Endothelial cell of umbilical vein (primary cell): Measurements from ENCODE around the gene VPS11. TPM values are rescaled to one million over a fixed set of nuclear protein-coding genes. Genes with fewer than 3 reads are reported as not detected.
A peak's percentile ranks its signal among the peaks of the same experiment; 100 is the strongest.

Experiments
- BruUV-seq: library from RNA; stranded (reverse); fragments of 400-500 nt; replicated peaks from 2 replicates; lab custom pipeline; 2021; lab: Mats Ljungman, UMichigan
- CTCF ChIA-PET: fragments of 300-600, 350-600 bp; sonication (Branson Sonifier 250); formaldehyde crosslinking; loops from one replicate; lab custom pipeline; 2021; ENCODE audit warnings: antibody characterized with exemption, inconsistent platforms; lab: Charles Lee
- POLR2A ChIA-PET: fragments of 300-600, 350-600 bp; sonication (Branson Sonifier 250); formaldehyde crosslinking; loops from one replicate; lab custom pipeline; 2021; ENCODE audit warnings: antibody characterized with exemption, inconsistent platforms; lab: Charles Lee
- DNase-seq: peaks from one replicate; pipeline ENCODE4 v3.0.0-alpha.2; 2011; ENCODE audit warnings: low read depth, low spot score
- FAIRE-seq: peaks from 2 replicates; lab custom pipeline; 2011; peaks lifted over from hg19 to GRCh38; lab: Jason Lieb, UNC
- H2AFZ ChIP-seq: 2 replicates; pipeline ENCODE4 v1.6.0; 2012; ENCODE audit warnings: low read depth, low read length, control low read depth, inconsistent platforms
- H3K27ac ChIP-seq: 2 replicates; pipeline ENCODE4 v1.5.1; 2011; ENCODE audit warnings: low read depth, mild to moderate bottlenecking, control low read depth, low read length, moderate library complexity; ENCODE audit not compliant: insufficient read depth
- H3K27me3 ChIP-seq, 2 experiments: 2 replicates each; pipeline versions ENCODE4 v1.6.0 to v1.6.1; 2011; ENCODE audit warnings: low read length in 2 of 2, mixed read lengths in 1 of 2; ENCODE audit not compliant: control insufficient read depth in 2 of 2, insufficient read depth in 2 of 2
- H3K36me3 ChIP-seq, 2 experiments: 2 replicates in 1 of 2; 3 replicates in 1 of 2; pipeline ENCODE4 v1.5.1; 2011; ENCODE audit warnings: low read length in 2 of 2, mild to moderate bottlenecking in 1 of 2, moderate library complexity in 1 of 2; ENCODE audit not compliant: control insufficient read depth in 2 of 2, insufficient read depth in 2 of 2; ENCODE audit errors: extremely low read depth in 1 of 2
- H3K4me1 ChIP-seq: 3 replicates; pipeline ENCODE4 v1.5.1; 2011; ENCODE audit warnings: mild to moderate bottlenecking, low read length; ENCODE audit not compliant: control insufficient read depth, insufficient read depth; ENCODE audit errors: extremely low read depth
- H3K4me2 ChIP-seq: 2 replicates; pipeline ENCODE4 v1.6.1; 2011; ENCODE audit warnings: low read length, control low read depth, mixed read lengths; ENCODE audit not compliant: insufficient read depth
- H3K4me3 ChIP-seq, 3 experiments: fragments of 200-600 bp in 1 of 3; sonication (generic), shearing (Covaris generic) in 1 of 3; replicated peaks in 1 of 3; 2 replicates each; pipeline ENCODE4 v1.5.1; 2011 to 2016; ENCODE audit warnings: control low read depth in 3 of 3, low read length in 3 of 3, mild to moderate bottlenecking in 2 of 3, inconsistent platforms in 1 of 3, low read depth in 1 of 3, moderate library complexity in 1 of 3; ENCODE audit not compliant: insufficient read depth in 1 of 3
- H3K79me2 ChIP-seq: 2 replicates; pipeline ENCODE4 v1.6.0; 2012; ENCODE audit warnings: low read length, inconsistent platforms; ENCODE audit not compliant: control insufficient read depth, insufficient read depth
- H3K9ac ChIP-seq: replicated peaks from 2 replicates; pipeline ENCODE3; 2011; ENCODE audit warnings: low read length, control low read depth; ENCODE audit not compliant: insufficient read depth; ENCODE audit errors: extremely low read depth
- H3K9me1 ChIP-seq: replicated peaks from 3 replicates; pipeline ENCODE4 v1.6.0; 2011; ENCODE audit warnings: mild to moderate bottlenecking, low read length; ENCODE audit not compliant: control insufficient read depth, insufficient read depth; ENCODE audit errors: extremely low read depth
- H3K9me3 ChIP-seq: replicated peaks from 2 replicates; pipeline ENCODE4 v1.5.1; 2012; ENCODE audit warnings: low read length, inconsistent platforms; ENCODE audit not compliant: control insufficient read depth, insufficient read depth
- H4K20me1 ChIP-seq: replicated peaks from 2 replicates; pipeline ENCODE3; 2011; ENCODE audit warnings: mild to moderate bottlenecking, low read length; ENCODE audit not compliant: control insufficient read depth, insufficient read depth; ENCODE audit errors: extremely low read depth
- CTCF ChIP-seq, 2 donors: IDR thresholded peaks; 1 replicate in 1 of 2; 2 replicates in 1 of 2; pipeline ENCODE4 v1.5.1; 2011; ENCODE audit warnings: low read length in 2 of 2, mild to moderate bottlenecking in 2 of 2, moderate library complexity in 2 of 2, control low read depth in 1 of 2, inconsistent platforms in 1 of 2, low read depth in 1 of 2; ENCODE audit not compliant: insufficient read depth in 1 of 2; ENCODE audit errors: extremely low read depth in 1 of 2
- EZH2 ChIP-seq: IDR thresholded peaks from 2 replicates; pipeline ENCODE4 v1.6.1; 2012; ENCODE audit warnings: borderline replicate concordance, low read depth, mild to moderate bottlenecking, moderate library complexity, low read length, inconsistent platforms; ENCODE audit not compliant: severe bottlenecking
- FOS ChIP-seq: IDR thresholded peaks from 2 replicates; pipeline ENCODE4 v1.6.1; 2011; ENCODE audit warnings: mild to moderate bottlenecking, low read length, moderate library complexity, borderline replicate concordance; ENCODE audit not compliant: insufficient read depth
- GATA2 ChIP-seq: IDR thresholded peaks from 2 replicates; pipeline ENCODE4 v1.7.0; 2011; ENCODE audit warnings: low read depth, mild to moderate bottlenecking, moderate library complexity, mixed read lengths, low read length; ENCODE audit not compliant: insufficient read length, insufficient read depth
- JUN ChIP-seq: IDR thresholded peaks from 2 replicates; pipeline ENCODE4 v1.6.1; 2011; ENCODE audit warnings: borderline replicate concordance, low read depth; ENCODE audit not compliant: insufficient read length, insufficient read depth
- MAX ChIP-seq: IDR thresholded peaks from 2 replicates; pipeline ENCODE4 v1.6.1; 2011; ENCODE audit not compliant: insufficient read depth, insufficient read length
- MYC ChIP-seq: IDR thresholded peaks from one replicate; pipeline ENCODE4 v1.6.1; 2011; ENCODE audit warnings: mild to moderate bottlenecking, low read depth, low read length
- POLR2A ChIP-seq: IDR thresholded peaks from 2 replicates; pipeline ENCODE4 v1.6.1; 2012; ENCODE audit warnings: low read depth, mild to moderate bottlenecking, control low read depth, low read length
- POLR2AphosphoS5 ChIP-seq: IDR thresholded peaks from 2 replicates; pipeline ENCODE4 v1.6.1; 2012; ENCODE audit warnings: low read depth, mild to moderate bottlenecking, control low read depth, low read length, moderate library complexity; ENCODE audit not compliant: insufficient read depth
- dilution Hi-C: fragments of 300-500 bp; cut with MboI; formaldehyde crosslinking; loops from one replicate; pipeline ENCODE4 v1.15.0; 2019; ENCODE audit warnings: low sequenced_read_pairs; ENCODE audit not compliant: extremely low pct_ligation_motif_present
- intact Hi-C: fragments of 100-400 bp; cut with micrococcal nuclease; formaldehyde crosslinking; loops from one replicate; pipeline ENCODE4 v1.10.0; 2022
- polyA plus RNA-seq, 4 experiments: library from polyadenylated mRNA; depleted of rRNA in 3 of 4; stranded (reverse) in 3 of 4; unstranded in 1 of 4; fragments of >200 nt; gene quantifications; 2 replicates each; pipeline versions ENCODE4 v1.2.1 to v1.2.3, GENCODE V29; 2011 to 2012; ENCODE audit warnings: missing spikeins in 1 of 4
- total RNA-seq: library from RNA; stranded (reverse); gene quantifications from 2 replicates; pipeline ENCODE4 v1.2.3, GENCODE V29; 2021

VPS11 gene
- total and polyA plus RNA-seq, 2 donors (not counting 3 experiments of a cell fraction or from before 2014, with no cell fraction given), result 26.4 to 31.0 TPM

- dilution Hi-C loops, result no loop called here
- POLR2A ChIA-PET, result no interaction called here
- no peak for TF ChIP-seq MYC
- TF ChIP-seq POLR2A, result no peak
- no peak for TF ChIP-seq MAX
- TF ChIP-seq POLR2AphosphoS5, result no peak
- no peak for TF ChIP-seq JUN
- no peak for TF ChIP-seq CTCF (IDR thresholded peaks at IDR 0.05; ENCODE audit: extremely low read depth in 1 of 2, insufficient read depth in 1 of 2, low read depth in 1 of 2, low read length in 2 of 2)
- no peak for TF ChIP-seq GATA2
- TF ChIP-seq EZH2, result no peak
- no peak for TF ChIP-seq FOS
Observed at GRCh38 chr11:119051440-119052162, 16.0 kb upstream of the VPS11 start.

More at GRCh38 chr11:119051440-119052162, 16.0 kb upstream of the VPS11 start:
- H3K4me3 ChIP-seq, result no peak overlapping the region
- H3K9ac ChIP-seq, result no peak overlapping the region
- peaks cover 9% of the 10 kb centered on the region for H3K4me1 ChIP-seq
- no peaks in the 10 kb centered on the region for H3K27me3 ChIP-seq
- peaks cover 18% of the 10 kb centered on the region for H3K79me2 ChIP-seq
- H3K9me3 ChIP-seq, result no peaks in the 10 kb centered on the region
- H4K20me1 ChIP-seq, result no peaks in the 10 kb centered on the region
- intact Hi-C loops, result no loop called here
- no peaks in the 10 kb centered on the region for H3K9me1 ChIP-seq
- FAIRE-seq (no peak), DNase-seq (no peak)
- CTCF ChIA-PET, result no interaction called here
- BruUV-seq, result TSS peak; percentile 18
- H3K27ac ChIP-seq, result no peak overlapping the region
- H3K4me2 ChIP-seq, result no peak overlapping the region
- no peak overlapping the region for H2AFZ ChIP-seq
- H3K36me3 ChIP-seq, result peaks cover 29 to 74% of the 10 kb centered on the region in 2 experiments
